Measurements from ENCODE around the gene TUBGCP4.

DNA sequence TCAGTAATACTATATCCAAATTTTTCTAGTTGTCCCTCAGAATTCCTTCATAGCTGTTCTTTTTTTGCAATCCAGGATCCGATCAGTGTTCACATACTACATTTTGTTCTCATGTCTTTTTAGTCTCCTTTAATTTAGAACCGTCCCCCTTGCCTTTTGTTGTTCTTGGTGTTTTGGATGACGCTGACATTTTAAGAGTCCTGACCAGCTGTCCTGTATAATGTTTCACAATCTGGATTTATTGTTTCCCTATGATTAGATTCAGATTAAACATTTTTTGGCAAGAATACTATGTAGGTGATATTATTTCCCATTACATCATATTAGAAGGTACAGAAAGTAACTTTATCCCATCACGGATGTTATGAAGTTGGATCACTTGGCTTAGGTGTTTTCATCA, 11.4 kb downstream of the TUBGCP4 start:
- TF ChIP-seq POLR2AphosphoS5 (IDR thresholded peaks at IDR 0.05): no peak
- TF ChIP-seq, protein P1, sequence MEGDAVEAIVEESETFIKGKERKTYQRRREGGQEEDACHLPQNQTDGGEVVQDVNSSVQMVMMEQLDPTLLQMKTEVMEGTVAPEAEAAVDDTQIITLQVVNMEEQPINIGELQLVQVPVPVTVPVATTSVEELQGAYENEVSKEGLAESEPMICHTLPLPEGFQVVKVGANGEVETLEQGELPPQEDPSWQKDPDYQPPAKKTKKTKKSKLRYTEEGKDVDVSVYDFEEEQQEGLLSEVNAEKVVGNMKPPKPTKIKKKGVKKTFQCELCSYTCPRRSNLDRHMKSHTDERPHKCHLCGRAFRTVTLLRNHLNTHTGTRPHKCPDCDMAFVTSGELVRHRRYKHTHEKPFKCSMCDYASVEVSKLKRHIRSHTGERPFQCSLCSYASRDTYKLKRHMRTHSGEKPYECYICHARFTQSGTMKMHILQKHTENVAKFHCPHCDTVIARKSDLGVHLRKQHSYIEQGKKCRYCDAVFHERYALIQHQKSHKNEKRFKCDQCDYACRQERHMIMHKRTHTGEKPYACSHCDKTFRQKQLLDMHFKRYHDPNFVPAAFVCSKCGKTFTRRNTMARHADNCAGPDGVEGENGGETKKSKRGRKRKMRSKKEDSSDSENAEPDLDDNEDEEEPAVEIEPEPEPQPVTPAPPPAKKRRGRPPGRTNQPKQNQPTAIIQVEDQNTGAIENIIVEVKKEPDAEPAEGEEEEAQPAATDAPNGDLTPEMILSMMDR (IDR thresholded peaks at IDR 0.05): no peak
